ENCODE data around the gene ABL2.
"Not testable (repeated sequence)": the region's sequence is repeated elsewhere in the genome, so short reads cannot be mapped to it uniquely, and the experiment has no call there.

The ABL2 gene

DNA sequence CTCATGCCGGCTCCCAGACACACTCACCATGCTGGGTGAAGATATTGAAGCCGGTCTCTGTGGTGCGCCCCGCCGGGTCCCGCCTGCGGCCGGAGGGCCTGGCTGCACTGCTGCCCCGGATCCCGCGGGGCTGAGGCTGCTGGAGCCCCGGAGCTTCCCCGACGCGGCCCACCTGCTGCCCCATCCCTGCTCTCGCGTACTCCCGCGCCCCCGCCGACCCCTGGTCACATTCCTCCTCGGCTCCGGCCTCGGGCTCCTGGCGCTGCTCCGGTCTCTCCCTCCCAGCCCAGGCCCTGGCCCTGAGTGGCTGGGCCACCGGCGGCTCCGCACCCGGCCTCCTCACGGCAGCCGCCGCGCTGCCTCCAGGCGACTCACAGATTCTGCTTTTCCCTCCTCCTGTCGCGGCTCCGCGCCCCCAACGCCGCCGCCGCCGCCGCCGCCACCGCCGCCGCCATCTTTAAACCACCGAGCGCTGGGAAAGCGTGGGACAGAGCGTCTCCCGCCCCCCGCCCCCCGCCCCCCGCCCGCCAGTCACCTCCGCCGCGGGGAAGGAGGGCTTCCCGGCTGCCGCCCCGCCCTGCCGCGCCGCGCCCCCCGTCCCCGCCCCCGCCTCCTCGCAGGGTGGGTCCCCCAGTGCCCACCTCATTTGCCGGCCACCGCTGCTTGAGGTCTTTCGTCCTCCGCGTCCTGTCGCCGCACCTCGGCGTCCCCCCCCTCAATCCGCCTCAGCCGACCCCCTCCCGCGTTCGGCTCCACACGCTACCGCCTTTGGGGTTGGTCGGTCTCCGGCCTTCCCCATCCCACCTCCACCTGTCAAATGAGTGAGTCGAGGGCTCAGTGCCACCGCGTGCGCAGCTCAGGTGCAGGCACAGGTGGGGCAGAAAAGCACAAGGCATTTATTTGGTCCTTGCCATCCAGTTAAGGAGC lies at the start of gene ABL2:
TSS of gene ABL2 (minus strand) at position 464 of the 927 bp plus-strand sequence. CDS start at position 184, 280 bp downstream.
- peak; percentile 52 for DNase-seq (ENCODE audit: low spot score)

DNA sequence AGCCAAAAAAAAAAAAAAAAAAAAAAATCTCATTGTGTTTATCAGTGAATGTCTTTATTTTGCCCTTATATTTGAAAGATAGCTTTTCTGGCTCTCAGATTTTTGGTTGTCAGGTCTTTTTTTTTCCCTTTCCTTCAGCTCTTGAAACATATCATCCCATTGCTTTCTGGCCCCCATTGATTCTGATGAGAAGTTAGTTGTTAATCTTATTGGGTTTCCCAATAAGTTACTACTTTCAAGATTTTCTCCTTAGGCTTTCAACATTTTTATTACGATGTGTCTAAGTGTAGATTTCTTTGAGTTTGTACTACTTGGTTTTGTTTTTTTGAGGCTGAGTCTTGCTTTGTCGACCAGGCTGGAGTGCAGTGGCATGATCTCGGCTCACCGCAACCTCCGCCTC lies 49.4 kb upstream of the ABL2 start:
- no peak for DNase-seq (ENCODE audit: low spot score)

DNA sequence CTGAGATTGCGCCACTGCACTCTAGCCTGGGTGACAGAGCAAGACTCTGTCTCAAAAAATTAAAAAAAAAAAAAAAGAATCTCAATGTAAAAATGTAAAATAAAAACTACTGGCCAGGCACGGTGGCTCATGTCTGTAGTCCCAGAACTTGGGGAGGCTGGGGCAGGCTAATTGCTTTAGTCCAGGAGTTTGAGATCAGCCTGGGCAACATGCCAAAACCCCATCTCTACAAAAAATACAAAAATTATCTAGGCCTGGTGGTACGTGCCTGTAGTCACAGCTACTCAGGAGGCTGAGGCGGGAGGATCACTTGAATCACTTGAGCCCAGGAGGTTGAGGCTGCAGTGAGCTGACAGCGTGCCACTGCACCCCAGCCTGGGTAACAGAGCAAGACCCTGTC lies 44.9 kb upstream of the ABL2 start:
- not testable (repeated sequence) for DNase-seq (ENCODE audit: low spot score)

DNA sequence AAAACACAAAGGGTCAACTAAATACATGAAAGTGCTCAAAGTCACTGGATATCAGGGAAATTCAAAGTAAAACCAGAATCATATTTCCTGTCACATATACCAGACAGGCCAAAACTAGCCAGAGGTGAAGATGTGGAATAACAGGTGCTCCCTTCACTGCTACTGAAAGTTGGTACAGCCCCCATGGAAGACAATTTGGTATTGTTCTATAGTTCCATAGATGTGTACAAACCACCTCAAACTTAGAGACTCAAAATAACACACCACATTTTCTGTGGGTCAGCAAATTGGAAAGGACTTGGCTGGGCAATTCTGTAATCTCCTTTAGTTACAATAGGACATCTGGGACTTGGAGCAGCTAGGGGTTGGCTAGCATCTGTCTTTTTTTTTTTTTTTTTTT lies 39.6 kb upstream of the ABL2 start:
- DNase-seq (ENCODE audit: low spot score) = no peak

DNA sequence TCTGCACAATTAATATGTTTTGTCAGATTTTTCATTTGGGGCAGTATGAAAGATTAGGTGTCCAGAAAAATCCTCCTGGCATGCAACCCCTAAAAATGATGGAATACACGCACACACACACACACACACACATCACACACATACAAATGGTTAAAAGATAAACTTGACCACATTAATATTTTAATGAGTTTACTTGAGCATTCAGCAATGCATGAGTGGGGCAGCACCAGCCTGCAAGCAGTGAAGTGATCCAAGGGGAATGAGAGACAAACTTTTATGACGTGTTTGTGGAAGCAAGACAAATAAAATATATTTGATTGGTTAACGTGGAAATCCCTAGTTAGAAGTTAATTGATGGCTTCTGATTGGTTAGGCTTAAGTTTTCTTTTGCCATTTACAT lies 35.0 kb upstream of the ABL2 start:
- DNase-seq (ENCODE audit: low spot score) = no peak

DNA sequence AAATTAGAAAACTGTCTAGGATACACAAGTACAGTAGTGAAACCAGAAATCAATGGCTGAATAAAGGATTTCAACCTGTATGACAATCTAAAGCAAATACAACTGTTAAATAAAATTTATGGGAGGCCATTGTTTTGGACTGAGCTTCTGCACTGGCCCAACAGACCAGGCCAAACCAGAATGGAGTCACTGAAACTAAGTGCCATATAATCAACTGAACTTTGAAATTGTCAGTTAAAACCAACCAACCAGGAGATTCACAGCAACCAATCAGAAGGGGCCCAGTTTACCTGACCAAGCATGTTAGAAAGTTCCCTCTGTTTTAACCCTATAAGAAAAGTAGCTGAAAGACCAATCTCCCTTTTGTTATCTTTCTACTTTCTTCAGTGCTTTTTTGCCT lies 33.6 kb upstream of the ABL2 start:
- no peak for DNase-seq (ENCODE audit: low spot score)

DNA sequence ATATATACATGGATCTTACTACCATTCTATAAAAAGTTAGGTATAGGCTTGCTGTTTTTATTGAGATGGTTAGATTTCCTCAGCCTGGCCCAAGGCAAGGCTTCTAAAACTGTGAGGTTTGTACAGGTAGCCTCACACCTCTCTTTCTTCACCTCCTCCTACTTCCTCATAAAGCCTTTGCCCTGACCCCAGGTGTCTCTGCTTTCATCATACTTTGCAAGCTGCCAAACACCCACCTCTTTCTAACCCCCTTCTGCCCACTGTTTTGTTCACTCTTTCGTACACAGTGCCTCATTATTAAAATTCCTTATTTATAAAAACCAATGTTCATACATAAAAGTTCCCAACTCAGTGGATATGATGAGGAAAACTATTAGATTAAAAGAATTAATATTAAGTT lies 32.7 kb upstream of the ABL2 start:
- DNase-seq (ENCODE audit: low spot score) = no peak

DNA sequence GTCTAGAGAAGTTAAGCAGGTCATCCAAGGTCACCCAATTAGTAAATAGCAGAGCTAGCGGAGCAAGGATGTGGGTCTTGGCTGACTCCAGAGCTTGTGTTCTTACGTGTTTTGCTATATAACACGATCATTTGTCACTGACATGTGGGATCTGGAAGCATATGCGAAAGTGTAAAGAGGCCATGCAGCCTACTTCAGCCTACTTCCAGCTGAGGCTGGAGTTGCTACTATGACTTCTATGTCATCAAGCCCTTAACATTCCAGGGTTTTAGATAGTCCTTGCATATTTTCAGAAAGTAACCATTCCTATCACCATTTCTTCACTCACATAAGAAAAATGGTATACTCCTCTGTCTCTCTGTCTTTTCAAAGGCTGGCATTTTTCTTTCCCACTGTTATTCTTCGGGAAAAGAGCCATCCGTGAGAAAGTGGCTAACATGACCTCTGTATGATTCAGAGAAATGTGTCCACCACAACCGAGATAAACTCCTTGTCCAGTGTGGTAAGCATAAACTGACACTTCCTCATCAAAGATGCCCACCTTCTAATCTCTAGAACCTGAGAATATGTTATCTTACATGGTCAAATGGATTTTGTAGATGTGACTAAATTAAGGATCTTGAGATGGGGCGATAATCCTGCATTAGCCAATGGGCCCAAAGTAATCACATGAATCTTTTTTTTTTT lies 24.0 kb upstream of the ABL2 start:
- DNase-seq (ENCODE audit: low spot score) = no peak

DNA sequence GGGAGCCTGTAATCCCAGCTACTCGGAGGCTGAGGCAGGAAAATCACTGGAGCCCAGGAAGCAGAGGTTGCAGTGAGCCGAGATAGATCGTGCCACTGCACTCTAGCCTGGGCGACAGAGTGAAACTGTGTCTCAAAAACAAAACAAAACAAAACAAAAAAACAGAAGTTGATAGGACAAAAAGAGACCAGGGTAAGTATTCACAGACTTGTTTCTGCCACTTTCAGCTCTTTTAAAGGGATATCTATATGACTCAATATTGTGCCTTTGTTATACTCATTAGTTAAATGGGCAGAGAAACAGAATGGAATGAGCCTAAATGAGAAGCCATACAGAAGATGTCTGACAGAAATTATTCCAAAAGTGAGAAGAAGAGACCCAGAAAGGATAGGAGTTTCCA lies 23.1 kb upstream of the ABL2 start:
- no peak for DNase-seq (ENCODE audit: low spot score)

DNA sequence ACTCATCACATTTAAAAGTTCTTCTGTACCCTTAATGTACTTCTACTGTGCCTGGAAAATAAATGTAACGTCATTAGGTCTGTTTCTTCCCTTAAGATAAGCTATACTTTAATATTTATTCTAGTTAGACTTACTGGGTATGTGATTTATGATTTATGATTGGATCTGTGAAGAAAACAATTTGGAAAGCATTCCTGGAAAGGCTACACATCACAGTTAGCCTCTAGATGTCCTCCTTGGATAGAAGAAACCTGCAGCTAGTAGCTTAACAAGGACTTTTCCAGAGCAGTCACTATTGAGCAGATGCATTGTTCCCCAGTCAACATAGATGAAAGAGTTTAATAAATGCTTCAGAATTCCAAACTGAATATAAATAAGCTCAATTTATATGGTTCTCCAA lies 22.2 kb upstream of the ABL2 start:
- peak; percentile 67 for DNase-seq (ENCODE audit: low spot score)

DNA sequence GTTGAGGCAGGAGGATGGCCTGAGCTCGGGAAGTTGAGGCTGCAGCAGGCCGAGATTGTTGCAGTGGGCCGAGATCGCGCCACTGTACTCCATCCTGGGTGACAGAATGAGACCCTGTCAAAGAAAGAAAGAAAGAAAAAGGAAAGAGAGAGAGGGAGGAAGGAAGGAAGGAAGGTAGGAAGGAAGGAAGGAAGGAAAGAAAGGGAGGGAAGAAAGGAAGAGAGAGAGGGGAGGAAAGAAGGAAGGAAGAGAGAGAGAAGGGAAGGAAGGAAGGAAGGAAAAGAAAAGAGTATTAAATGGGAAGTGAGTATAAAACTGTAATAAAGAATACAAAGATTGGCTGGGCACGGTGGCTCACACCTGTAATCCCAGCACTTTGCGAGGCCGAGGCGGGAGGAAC lies 18.4 kb upstream of the ABL2 start:
- DNase-seq (ENCODE audit: low spot score) = no peak

DNA sequence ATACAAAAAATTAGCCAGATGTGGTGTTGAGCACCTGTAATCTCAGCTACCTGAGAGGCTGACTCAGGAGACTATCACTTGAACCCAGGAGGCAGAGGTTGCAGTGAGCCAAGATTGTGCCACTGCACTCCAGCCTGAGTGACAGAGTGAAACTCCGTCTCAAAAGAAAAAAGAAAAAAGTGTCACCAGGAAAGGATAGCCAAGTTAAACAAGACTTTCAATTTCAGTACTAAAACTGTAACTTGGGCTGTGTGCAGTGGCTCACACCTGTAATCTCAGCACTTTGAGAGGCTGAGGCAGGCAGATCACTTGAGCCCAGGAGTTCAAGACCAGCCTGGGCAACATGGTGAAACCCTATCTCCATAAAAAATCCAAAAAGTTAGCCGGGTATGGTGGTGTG lies 15.9 kb upstream of the ABL2 start:
- not testable (repeated sequence) for DNase-seq (ENCODE audit: low spot score)

DNA sequence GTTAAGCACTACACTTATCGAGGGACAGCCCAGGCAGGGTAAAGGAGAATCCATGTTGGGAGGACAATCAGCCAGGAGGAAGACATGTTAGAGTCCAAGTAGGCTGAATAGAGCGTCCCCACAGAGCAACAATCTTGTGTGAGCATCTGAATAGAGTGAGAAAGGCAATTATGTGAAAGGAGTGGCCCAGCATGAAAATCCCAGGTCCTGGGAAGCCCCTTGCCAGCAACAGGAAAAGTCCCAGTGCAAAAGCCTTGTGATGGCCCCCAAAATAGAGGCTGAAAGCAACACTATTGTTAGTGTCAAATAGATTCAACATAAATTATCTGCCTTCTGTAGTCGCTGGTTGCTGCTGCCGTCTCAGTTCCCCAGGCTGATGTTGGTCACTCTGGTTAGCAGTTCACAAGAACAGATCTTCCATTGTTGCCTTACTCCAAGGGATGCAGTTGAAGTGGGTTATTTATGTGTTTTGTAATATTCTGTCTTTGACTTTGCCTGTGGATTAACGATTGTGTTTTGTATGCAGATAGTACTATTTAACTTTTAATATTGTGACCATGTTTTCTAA lies 12.1 kb upstream of the ABL2 start:
- DNase-seq (ENCODE audit: low spot score) = no peak

DNA sequence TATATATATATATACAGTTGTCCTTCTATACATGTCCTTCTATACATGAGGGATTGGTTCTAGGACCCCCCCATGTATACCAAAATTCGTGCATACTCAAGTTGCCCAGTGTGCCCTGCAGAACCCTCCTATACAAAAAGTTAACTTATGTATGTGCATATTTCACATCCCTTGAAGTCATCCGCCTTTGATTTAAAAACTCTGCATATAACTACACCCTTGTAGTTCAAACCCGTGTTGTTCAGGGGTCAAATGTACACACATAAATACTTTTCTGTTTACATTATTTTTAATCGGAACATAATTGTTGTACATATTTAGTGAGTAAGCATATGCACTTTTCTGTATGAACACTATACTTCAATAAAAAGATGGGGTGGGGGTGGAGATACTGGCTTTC lies 7.7 kb upstream of the ABL2 start:
- DNase-seq (ENCODE audit: low spot score) = no peak

DNA sequence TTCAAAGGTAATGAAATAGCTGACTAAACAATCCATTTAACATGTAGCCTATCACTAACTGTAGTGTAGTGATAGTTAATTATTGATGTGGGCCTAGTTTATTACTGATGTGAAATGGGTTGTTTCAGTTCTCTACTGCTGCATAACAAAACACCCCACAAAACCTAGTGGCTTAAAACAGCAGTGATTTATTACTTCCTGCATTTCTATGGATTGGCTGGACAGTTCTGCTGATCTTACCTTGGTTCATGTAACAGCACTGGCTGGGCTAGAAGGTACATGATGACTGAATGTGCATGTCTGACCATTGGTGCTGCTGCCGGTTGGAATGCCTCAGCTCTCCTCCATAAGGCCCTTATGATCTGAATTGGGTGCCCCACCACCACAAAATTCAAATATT lies 5.4 kb upstream of the ABL2 start:
- DNase-seq (ENCODE audit: low spot score) = no peak

DNA sequence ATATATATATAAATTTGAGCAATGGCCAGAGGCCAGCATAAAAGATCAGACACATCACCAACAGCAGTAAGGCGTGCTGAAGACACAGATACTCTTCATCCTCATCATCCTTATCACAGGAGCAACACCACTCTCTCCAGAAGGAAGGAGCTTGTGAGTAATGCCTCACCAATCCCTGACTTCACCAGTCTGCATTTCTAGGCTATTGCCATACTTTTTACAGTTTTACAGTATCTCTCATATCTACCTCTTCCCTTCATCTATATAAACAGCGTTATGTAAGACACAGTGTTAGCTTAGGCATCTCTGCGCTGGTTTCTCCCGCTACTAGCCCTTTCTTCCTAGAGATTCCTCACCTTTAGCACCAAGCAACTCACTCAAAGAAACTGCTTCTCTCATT lies 2.4 kb upstream of the ABL2 start:
- peak; percentile 32 for DNase-seq (ENCODE audit: low spot score)

DNA sequence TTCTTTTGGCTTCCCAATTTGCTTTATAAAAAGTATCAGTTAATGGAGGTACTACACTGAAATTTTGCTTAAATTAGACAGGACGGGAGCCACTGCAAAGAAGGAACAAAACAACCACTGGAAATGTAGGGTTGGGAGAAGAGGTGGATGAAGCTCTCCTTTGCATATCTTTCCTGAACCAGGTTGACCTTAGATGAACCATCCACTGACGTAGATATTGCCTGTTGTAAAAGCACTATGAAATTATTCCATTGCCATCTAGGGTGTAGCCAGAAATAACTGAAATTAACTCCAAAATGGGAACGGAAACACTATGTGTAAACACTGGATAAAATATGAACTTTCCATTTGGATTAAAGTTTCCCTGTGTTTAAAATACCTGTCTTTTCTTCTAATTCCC lies 1.2 kb upstream of the ABL2 start:
- DNase-seq (ENCODE audit: low spot score) = no peak

DNA sequence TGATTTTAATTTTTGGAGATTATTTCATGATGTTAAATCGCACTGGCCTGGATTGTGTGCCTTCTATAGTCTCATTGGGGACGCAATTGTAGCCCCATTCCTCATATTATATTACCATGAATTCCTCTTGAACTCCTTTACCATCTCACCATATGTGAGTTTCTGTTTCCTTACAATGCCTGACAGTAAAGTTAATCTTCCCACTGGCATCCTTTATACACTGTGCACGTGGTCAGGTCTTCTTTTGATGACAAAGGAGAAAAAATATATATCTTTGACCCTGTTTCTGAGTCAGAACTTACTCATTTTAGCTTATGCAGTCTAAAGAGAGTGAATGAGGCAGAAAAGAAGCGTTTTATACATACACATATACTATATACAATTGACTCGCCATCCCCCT lies 774 bp upstream of the ABL2 start:
- DNase-seq (ENCODE audit: low spot score) = peak; percentile 92

DNA sequence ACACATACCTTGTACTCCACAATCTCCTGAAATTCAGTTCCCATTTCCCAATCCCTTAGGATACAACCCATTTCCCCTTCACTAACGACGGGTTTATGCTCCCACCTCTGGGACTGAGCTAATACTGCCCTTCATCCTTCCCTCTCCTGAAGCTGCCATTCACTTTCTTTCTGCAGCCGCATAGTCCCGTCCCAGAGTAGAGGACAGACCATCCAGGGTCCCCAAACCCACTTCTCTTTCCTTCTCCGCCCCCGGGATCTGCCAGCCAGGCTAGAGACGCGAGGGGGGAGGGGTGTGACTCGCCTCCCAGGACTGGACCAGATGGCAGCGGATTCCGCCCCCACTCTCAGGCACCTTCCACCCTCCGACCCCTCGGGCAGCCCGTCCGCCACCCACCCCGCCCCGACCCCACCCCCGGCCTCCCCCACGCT lies 679 bp downstream of the ABL2 start:
- peak; percentile 58 for DNase-seq (ENCODE audit: low spot score)

DNA sequence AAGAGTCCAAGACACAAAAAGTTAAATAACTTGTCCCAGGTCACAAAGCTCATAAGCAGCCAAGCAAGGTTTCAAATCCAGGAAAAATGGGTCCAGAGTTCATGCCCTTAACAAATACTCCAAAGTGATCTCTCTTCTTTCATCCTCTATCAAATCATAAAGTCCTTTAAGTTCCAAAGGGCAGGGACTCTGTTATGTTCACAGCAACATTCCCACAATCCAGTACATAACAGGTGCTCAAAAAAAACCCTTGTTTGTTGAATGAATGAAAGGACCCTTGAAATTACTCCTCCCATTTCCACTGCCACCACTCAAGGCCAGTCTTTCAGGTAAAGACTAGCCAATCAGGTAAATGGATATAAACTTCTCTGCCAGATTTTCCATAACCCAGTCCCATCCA lies 2.7 kb downstream of the ABL2 start:
- no peak for DNase-seq (ENCODE audit: low spot score)

DNA sequence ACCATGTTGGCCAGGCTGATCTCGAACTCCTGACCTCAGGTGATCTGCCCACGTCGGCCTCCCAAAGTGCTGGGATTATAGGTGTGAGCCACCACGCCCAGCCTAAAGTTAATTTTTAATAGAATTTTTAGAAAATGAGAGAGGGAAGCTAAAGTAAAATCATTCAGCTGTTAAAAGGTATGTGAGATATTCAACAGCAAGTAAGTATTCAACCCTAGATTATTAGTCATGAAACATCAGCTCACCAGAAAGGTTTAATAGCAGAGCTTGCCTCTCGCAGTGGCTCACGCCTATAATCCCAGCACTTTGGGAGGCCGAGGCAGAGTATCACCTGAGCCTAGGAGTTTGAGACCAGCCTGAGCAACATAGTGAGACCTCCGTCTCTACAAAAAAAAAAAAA lies 5.0 kb downstream of the ABL2 start:
- DNase-seq (ENCODE audit: low spot score) = not testable (repeated sequence)

DNA sequence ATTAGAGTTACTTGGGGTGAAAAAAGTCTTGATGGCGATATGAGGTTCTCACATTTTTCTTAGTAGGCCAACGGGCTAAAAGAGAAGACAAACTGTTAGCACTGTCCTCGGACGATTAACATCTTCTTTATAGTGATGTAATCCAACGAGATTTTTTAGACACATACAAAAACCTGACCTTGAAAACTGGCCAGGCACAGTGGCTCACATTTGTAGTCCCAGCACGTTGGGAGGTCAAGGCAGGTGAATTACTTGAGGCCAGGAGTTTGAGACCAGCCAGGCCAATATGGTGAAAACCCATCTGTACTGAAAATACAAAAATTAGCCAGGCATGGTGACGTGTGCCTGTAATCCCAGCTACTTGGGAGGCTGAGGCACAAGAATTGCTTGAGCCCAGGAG lies 8.4 kb downstream of the ABL2 start:
- DNase-seq (ENCODE audit: low spot score) = not testable (repeated sequence)

DNA sequence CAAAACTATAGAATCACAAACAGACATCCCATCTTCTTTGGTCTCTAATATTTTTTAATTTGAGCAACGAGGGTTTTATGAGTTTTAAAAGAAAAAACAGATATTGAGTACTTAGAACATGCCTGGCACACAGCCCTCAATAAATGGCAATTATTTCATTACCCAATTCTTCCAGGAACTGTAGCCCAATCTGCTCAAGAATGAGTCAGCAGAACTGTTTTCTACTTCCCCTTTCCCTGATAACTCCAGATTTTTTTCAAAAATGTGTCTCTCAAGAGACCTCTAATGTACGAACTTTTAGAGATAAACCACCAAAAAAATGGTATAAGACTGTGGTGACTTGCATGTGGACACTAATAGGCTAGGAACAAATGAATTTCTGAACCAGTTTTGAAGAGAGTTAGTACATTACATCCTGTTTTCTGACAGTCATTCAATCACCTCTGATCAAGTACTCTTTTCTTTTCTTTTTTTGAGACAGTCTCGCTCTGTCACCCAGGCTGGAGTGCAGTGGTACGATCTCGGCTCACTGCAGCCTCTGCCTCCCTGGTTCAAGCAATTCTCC lies 11.5 kb downstream of the ABL2 start:
- no peak for DNase-seq (ENCODE audit: low spot score)

Measured in RKO (cell line).